ENCODE results near the gene IL1RAPL1.

Gene IL1RAPL1

GRCh38 chrX:28586981-28587551, at the start of gene IL1RAPL1:
Gene IL1RAPL1 (plus strand): TSS chrX:28587446.
- peak in 1 of 2 experiments; percentile 32 for DNase-seq

GRCh38 chrX:28542791-28543190, 44.5 kb upstream of the IL1RAPL1 start:
- no peak for DNase-seq

GRCh38 chrX:28549838-28550237, 37.4 kb upstream of the IL1RAPL1 start:
- DNase-seq, result no peak

GRCh38 chrX:28550331-28550872, 36.8 kb upstream of the IL1RAPL1 start:
- no peak for DNase-seq

GRCh38 chrX:28552322-28552721, 34.9 kb upstream of the IL1RAPL1 start:
- DNase-seq, result no peak

- DNase-seq, result no peak
Observed at GRCh38 chrX:28552882-28553829, 34.1 kb upstream of the IL1RAPL1 start.

- DNase-seq, result no peak
Observed at GRCh38 chrX:28576117-28576516, 11.1 kb upstream of the IL1RAPL1 start.

- DNase-seq, result no peak
Observed at GRCh38 chrX:28581522-28581921, 5.7 kb upstream of the IL1RAPL1 start.

GRCh38 chrX:28582511-28582910, 4.7 kb upstream of the IL1RAPL1 start:
- DNase-seq, result peak; percentile 47 to 85

- no peak for DNase-seq
Observed at GRCh38 chrX:28584025-28584424, 3.2 kb upstream of the IL1RAPL1 start.

GRCh38 chrX:28585767-28586166, 1.5 kb upstream of the IL1RAPL1 start:
- DNase-seq, result no peak

GRCh38 chrX:28586286-28586685, 960 bp upstream of the IL1RAPL1 start:
- DNase-seq, result no peak

- DNase-seq, result no peak
Observed at GRCh38 chrX:28589046-28589445, 1.8 kb downstream of the IL1RAPL1 start.

- DNase-seq, result no peak
Observed at GRCh38 chrX:28590396-28590795, 3.1 kb downstream of the IL1RAPL1 start.

- DNase-seq, result no peak
Observed at GRCh38 chrX:28591542-28591941, 4.3 kb downstream of the IL1RAPL1 start.

- DNase-seq, result no peak
Observed at GRCh38 chrX:28595346-28595745, 8.1 kb downstream of the IL1RAPL1 start.

- no peak for DNase-seq
Observed at GRCh38 chrX:28599957-28600356, 12.7 kb downstream of the IL1RAPL1 start.

- DNase-seq, result no peak
Observed at GRCh38 chrX:28609003-28609402, 21.8 kb downstream of the IL1RAPL1 start.

- DNase-seq, result no peak
Observed at GRCh38 chrX:28609917-28610613, 22.8 kb downstream of the IL1RAPL1 start.

- no peak for DNase-seq
Observed at GRCh38 chrX:28610746-28611145, 23.5 kb downstream of the IL1RAPL1 start.

- DNase-seq, result no peak
Observed at GRCh38 chrX:28613558-28613957, 26.3 kb downstream of the IL1RAPL1 start.

GRCh38 chrX:28625223-28625622, 38.0 kb downstream of the IL1RAPL1 start:
- no peak for DNase-seq

GRCh38 chrX:28626515-28626914, 39.3 kb downstream of the IL1RAPL1 start:
- no peak for DNase-seq
